Middle frontal gyrus (tissue), 1 donor: ENCODE data around the gene DCAF8.

Experiments used
- DNase-seq: peaks from one replicate; pipeline ENCODE4 v3.0.0-alpha.2; 2015; ENCODE audit warnings: low spot score; ENCODE audit errors: extremely low spot score

DCAF8 gene

DNA sequence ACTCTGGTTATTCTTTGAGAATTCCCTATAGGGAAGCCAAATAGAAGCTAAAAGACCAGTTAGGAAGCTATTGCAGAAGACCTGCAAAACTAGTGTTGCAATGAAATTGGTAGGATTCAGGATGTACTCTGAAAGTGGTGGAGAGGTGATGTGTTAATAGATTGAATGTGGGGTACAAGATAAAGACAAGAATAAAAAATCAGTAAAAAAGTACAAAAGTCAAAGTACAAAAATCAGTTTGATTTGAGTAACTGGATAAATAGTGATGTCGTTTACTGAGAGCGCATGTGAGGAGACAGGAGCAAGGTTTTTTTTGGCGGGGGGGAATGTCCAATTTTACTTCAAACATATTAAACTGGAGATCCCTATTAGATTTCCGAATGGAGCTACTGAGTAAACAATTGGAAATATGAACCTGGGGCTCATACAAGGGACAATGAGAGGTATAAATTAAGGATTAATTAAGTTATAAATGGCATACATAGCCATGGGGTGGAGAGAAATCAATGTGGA, 2.5 kb upstream of the DCAF8 start:
- DNase-seq, result no peak

DNA sequence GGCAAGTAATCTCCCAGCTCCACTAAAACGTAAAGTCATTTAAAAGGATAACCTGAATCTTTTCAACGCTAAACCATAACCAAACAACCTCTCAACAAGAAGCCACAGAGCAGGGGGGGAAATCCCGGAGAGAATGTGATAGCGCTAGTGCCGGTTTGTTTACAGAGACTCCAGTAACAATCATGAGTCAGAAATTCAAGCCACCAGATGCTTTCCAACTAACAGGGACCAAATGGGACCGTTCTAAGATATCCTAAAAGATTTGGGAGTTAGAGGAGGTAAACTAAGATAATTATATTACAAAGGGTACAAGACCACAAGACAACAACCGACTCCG, 825 bp downstream of the DCAF8 start:
- DNase-seq, result no peak

DNA sequence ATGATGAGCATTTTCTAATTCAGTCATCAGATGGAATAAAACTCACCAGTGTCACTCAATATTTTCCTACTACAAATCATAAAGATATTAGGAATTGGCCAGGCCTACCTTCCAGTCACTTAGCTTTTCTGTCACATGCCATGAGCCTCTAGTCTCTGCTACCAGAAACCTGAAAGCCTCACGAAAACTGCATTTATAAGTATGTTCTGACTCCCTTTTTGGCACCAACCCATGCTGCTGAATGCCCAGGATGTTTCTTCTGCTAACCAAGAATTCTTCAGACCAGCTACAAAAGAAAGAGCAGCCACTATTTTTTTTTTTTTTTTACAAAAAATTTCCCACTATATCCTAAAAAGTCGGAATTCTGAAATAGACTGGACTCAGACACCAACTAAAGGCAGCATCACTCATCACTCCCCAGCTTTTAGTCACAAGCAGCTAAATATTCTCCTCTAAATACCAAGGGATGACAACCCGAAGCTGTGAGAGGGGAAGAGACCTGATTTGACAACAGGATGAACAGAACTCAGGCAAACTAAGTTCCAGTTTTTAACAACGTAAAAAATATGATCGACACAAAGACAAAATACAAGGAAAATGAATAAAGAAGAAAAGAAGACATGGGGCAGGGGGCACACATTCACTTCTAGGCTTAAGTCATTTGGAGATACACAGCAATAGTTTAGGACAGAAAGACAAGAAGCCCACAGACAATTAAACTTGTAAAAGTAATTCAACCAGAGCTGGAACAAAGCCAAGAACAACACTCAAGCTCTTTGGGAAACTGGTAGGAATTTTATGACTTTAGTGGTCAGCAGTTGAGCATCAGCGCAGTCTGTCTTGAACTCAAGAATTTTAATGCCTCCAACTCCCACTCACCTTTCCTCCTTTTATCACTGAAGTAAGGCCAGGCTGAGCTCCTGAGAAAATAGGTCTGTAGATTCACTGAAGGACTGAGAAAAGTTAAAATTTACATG, 1.7 kb downstream of the DCAF8 start:
- DNase-seq, result no peak

DNA sequence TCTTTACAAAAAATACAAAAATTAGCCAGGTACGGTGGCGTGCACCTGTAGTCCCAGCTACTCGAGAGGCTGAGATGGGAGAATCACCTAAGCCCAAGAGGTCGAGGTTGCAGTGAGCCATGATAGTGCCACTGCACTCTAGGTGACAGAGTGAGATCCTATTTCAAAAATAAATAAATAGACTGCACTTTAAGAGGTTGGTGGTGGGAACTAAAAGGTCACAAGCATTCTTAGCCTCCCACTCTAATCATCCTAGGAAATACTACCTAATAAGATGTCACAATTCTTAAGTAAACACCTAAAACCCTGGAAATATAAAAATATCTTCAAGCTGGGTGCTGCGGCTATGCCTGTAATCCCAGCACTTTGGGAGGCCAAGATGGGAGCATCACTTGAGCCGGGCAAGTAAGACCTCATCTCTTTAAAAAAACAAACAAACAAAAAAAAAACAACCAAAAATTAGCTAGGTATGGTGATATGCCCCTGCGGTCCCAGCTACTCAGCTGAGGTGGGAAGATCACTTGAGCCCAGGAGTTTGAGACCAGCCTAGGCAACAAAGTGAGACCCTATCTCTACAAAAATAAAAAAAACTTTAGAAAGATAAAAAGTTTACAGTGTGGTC, 4.1 kb downstream of the DCAF8 start:
- DNase-seq, result no peak

DNA sequence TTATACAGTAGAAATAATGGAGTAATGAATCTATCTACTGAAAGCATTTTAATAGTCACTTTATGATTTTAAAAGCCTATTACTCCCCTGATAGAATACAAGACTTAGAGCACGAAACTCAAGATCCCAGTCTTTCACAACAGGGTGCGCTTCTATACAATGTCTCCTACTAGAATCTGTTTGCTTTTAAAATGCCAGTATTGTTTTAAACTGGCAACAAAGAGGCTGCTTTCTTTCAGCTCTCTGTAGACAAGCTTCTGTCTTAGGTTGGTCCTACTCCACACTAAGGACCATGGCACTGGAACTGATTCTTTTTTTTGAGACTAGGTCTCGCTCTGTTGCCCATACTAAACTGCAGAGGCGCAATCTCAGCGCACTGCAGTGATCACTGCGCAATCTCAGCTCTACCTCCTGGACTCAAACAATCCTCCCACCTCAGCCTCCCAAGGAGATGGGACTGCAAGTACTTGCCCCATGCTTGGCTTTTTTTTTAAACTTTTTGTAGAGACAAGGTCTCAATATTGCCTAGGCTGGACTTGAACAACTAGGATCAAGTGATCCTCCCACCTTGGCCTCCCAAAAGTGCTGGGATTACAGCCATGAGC, 4.8 kb downstream of the DCAF8 start:
- no peak for DNase-seq

DNA sequence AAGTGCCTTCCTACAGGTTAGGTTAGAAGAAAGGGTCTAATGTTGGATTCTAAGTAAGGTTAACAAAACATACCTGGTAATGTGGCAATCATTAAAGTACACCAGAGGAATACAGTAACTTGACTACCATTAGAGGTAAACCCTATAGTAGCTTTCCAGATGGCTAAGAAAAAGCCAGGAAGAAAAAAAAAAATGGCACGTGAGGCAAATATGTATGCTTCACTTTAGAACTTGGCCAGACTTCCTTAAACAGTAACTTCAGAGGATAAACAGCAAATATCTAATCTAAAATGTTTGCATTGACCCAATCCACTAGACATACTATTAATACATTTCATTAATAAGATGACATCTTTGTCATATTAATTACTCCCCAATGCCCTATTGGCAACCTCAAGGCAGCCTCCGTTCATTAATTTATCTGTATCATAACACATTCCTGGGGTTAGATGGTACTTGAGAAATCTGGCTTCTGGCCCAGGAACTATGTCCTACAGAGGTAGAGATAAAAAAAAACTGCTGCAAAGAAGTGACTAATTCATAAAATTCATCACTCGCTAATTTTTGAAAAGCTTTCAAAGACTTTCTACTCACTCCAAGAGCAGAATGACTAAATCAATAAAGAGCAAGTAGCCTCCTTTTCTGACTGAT, 5.8 kb downstream of the DCAF8 start:
- DNase-seq, result no peak

DNA sequence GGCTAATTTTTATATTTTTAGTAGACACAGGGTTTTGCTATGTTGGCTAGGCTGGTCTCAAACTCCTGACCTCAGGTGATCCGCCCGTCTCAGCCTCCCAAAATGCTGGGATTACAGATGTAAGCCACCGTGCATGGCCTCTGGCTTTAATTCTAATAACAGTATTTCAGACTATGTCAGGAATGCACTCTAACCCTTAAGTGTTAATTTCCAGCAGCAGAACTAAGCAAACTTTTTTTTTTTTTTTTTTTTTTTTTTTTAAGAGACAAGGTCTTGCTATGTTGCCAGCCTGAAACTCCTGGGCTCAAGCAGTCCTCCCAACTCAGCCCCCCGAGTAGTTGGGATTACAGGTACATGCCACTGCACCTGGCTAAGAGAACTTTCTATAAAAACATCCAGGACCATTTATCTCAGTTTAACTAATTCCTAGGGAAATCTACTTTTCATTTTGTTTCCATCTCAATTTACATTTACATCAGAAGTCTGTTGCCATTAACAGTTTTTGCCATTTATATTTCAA, 6.5 kb downstream of the DCAF8 start:
- no peak for DNase-seq

DNA sequence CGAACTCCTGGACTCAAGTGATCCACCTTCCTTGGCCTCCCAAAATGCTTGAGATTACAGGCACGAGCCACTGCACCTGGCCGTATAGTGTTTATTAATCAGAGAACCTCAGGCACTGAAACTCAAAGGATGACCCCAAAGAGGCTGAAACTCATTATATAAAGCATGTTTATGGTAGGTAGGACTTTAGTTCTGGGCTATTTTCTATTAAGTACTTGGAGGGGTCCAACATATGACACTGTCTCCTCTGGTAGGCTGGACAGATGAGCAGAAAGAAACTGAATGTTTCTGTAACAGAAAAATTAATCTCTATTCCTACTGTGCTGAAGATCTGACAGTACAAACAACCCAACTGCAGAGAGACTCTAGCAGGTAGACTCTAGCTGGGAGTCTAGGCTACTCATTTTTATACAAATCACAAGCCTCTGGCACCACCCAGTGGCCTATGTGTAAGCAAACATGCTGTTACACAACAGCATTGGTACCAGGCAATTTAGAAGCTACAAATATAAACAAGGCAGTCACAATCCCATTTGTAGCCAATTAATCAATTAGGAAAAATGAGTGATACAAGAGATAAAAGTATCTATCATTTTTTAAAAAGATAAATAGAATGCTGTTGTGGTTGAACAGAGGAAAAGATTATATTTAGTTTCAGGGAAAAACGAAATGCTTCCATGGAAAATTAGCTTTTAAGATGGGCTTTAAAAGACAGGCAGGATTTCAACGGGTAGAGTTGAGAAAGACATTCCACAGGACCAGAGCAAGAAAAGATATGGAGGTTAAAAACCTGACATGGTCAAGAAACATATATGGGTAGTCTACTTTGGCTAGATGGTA, 10.4 kb downstream of the DCAF8 start:
- DNase-seq, result peak; percentile 71

DNA sequence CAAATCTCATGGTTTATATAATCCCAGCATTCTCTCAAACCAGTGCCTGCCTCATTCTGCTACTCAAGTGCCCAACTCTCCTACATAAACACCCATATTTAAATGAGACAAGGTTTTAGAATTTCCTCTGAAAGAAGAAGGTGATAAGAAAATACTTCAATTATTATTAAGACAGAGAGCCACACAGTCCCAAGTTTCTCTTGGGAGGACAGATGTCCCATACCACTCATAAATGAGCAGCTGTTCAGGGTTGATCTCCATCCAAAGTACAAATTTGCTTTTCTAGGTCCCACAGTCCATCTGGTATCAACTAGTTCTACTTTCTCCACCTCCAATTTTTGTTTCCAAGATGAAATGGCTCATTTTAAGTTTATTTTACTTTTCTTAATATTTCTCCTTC, 11.3 kb downstream of the DCAF8 start:
- DNase-seq, result no peak

DNA sequence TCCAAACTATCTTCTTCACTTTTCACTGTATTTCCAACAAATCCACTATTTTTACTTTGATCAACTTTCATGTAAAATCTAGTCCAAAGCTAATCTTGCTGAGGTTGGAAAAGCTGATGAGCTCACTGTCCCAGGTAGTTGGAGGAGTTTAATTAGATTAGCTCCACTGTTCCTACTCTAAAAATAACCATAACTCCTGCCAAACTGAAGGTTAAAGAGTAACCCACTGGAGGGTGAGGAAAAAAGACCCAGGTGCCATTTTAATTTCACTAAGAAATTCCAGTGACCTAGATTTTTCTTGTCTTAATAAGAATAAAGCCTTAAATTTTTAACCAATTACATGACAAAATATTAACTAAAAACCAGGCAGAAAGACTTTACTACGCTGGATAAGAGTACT, 15.3 kb downstream of the DCAF8 start:
- DNase-seq, result no peak

DNA sequence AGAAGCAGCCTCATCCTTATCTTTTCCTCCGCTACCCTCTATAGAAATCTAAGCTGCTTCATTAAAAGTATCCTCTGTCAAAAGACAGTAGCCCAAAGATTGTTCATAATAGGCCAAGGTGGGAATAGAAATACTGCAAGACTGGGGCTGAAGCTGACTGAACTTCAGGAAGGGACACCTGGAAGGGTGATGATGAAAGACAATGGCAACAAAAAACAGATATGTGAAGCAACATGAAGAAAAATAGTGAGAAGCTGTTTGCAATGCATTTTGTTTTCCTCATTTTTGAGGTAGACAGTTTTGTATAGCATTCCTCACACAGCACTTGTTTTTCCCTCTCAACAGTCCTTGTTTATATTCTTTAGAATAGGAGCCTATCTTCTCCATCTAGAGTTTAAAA, 16.9 kb downstream of the DCAF8 start:
- DNase-seq, result no peak

DNA sequence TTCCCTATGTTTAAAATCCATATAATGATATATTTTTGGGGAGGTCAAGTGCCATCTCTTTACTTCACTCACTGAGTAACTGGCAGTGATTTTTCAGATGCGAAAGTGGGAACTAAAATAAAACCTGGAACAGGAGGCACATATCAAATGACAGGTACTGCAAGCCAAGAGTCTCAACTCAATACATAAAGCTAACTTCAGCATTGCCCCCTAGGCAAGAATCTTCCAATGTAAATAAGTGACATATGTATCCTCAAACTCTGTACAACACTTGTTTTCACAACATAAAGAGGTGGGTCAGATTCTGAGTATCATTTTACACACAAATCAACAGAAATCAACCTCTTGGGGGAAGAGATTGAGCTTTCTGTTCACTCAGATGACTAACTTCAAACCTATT, 18.1 kb downstream of the DCAF8 start:
- no peak for DNase-seq

DNA sequence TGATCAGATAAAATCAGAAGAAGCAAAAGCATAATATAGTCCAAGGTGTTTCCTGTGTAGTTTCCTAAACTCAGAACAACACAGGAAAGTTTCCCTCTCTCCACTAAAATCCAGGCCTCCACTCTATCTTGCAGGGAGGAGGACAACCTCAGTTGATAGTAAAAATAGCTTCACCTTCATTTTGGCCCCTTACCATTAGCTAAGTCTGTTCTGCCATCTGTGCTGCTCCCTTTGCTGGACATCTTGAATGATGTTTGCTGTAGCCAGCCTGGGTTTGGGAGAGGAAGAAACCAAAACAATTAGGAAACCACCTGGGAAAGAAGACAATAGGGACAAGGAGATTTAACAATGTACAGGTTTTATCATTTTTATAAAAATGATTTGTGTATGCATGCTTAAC, 18.6 kb downstream of the DCAF8 start:
- no peak for DNase-seq

DNA sequence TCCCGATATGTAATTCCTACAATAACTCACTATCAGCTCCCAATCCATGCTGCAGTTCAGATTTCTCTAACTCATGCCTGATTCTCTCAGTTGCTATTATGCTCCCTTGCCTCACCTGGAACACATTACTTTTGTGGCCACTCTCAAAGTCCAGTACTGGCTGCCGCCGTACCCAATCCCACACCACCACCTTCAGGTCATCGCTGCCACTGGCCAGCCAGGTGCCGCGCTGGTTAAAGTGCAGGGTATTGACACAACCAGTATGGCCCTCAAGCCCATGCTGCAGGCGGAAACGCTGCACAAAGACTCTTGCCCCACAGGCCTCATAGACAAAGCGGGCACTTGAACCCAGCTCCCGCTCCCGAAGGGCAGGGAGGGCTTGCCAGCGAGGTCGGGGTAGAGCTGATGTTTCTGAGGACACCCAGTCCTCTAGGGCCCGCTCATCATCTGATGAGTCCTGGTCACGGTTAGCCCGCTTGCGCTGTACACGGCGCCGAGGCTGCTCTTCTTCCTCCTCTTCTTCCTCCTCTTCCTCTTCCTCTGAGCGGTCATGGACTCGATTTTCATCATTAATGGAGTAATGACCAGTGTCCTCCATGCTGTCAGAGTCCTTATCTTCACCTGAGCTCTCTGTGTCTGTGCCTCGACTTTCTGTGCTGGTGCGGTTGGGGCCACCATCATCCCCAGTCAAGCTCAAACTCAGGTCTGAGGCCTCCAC, 22.6 kb downstream of the DCAF8 start:
- DNase-seq, result no peak

DNA sequence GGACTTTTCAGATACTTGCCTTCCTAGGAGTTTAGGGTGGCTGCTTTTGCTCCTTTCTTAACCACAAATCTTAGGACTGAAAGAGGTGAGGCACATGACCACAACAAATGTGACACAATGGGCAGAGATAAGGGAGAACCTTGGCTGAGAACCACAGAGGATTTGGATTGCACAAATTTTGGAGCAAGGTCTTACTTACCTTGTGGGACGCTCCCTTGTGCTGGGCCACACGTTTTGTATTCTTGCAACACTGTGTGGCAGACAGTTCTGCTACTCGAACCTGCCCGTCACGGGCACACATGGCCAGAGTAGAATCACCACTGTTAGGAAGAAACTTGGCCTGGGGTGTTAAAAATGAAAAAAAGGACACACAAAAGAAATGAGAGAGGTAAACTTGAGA, 23.9 kb downstream of the DCAF8 start:
- DNase-seq, result no peak

DNA sequence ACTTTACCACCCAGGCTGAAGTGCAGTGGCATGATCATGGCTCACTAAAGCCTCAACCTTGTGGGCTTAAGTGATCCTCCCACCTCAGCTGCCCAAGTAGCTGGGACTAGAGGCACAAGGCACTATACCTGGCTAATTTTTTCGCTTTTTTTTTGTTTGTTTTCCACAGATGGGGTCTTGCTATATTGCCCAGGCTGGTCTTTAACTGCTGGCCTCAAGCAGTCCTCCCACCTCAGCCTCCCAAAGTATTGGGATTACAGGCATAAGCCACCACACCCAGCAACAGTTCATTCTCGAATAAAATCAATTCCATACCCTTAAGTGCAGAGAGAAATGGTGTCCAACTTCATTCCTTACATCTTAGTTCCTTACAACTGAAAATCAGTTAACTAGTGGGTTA, 24.8 kb downstream of the DCAF8 start:
- DNase-seq, result no peak

DNA sequence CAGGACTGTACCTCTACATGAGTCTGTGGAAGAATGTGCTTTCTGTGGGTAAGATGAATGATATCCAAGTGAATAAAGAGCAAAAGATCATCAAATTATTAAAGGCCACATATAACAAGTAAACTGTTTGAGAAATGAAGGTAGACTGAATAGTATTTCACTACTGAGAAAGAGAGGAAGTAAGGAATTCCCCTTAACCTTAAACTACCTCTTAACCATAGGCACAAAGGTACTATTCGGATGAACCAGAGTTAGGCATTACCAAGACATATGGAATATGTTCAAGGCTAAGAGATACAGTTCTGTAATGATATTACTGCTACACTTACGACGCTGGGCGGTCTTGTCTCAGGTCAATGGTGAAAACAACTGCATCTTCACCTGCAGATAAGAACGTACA, 25.5 kb downstream of the DCAF8 start:
- DNase-seq, result no peak

DNA sequence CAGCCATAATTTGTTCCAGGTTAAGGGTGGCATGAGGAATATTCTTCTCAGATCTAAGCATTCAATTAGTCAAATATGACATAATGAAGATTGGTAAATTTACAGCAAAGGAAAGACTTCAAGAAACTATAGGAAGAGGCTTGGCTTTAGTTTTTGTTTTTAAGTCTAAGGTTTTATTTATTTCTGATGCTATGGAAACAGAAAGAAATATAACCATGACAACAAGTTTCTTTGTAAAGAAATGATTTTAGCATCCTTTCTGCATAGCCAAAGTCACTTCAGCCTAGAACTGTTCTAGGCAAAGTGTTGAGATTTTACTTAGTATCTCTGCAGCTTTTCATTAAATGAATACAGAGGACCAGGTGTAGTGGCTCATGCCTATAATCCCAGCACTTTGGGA, 29.4 kb downstream of the DCAF8 start:
- DNase-seq, result no peak

DNA sequence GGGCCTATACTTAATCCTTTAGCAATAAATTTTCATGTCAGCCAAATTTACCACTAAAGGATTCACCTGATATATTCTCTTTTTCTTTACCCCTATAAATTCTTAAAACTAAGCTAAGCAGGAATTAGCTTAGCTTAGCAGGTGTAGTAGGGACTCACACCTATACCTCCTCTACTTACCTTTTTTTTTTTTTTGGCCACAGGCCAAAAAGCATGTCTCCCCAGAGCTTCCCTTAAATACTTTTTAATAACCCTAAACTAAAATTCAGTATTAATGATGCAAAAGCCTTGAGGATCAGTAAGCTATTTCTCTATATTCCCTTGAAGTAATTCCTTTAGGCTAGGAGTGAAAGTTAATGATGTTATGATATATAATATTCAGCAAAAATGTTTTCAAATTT, 33.9 kb downstream of the DCAF8 start:
- no peak for DNase-seq

DNA sequence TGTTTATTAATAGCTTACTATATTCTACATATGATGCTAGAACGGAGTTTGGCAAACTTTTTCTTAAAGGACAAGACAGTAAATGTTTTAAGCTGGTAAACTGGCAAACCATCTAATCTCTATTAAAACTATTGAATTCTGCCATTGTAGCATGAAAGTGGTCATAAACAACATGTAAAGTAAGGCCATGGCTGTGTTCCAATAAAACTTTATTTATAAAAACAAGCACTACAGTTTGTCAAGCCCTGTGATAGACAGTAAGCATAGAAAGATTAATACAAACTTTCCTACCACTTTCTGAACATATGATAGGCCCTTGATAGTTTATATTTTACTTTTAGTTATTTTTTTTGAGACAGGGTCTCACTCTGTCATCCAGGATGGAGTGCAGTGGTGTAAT, 34.8 kb downstream of the DCAF8 start:
- DNase-seq, result no peak
